HUDEP-2 (cell line): Measurements from ENCODE around the gene LIPC.

Source experiments
- DNase-seq, 76 experiments: peaks; one replicate each; lab custom pipeline; 2025; ENCODE audit not compliant: unreplicated experiment in 76 of 76; lab: John Stamatoyannopoulos, UW

Gene LIPC

GRCh38 chr15:58433597-58434333 lies 2.0 kb downstream of the LIPC start:
- no peak for DNase-seq

DNA sequence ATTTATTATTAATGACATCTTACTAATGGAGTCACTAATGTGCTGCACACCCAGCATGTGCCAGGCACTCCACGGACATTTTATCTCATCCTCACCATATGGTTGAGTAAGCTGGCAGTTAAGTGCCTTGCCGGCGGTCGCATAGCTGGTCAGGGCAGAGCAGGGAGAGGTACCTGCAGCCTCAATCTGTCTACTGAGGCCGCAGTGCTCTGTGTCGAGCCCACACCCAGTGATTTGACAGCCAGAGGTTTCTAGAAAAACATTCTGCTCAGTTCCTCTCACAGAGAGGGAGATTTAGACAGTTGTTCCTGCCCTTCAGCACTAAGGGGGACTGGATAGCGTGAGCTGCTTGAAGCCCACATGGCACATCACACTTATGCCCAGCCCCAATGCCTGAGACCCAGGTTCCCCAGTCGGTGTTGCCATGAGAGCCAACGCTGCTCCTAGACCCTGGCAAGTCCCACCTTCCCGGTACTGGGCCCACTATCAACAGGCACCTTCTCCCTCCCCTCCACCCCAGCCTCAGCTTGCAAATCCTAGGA lies 2.6 kb downstream of the LIPC start:
- peak in 3 of 76 experiments; percentile 17 to 35 (median 18) for DNase-seq

- DNase-seq: no peak
These were observed 4.8 kb downstream of the LIPC start for GRCh38 chr15:58436552-58436951.

GRCh38 chr15:58437531-58438105 lies 5.8 kb downstream of the LIPC start:
- DNase-seq: no peak

DNA sequence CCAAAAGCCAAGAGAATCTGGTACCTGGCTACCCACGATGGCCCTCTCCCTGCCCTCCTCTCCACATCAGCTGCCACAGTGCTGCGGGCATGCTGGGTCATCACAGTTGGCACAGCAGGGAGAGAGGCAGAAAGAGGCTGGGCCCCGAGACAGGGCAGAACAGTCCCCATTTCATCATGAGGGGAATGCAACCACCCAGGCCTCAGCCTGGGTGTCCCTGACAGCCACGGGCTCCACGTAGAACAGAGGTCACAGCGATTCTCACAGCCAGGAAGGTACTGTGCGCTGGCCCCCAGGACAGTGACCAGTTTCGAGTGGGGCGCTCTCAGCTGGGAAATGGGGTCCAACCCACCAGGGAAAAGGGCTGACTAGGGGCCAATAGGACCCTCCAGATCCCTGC lies 6.3 kb downstream of the LIPC start:
- no peak for DNase-seq

- peak in 38 of 76 experiments; percentile 2 to 60 (median 23) for DNase-seq
These were observed 7.2 kb downstream of the LIPC start for GRCh38 chr15:58438956-58439355.

- no peak for DNase-seq
These were observed 8.5 kb downstream of the LIPC start for GRCh38 chr15:58440158-58440910.

- no peak for DNase-seq
These were observed 9.1 kb downstream of the LIPC start for GRCh38 chr15:58440922-58441321.

DNA sequence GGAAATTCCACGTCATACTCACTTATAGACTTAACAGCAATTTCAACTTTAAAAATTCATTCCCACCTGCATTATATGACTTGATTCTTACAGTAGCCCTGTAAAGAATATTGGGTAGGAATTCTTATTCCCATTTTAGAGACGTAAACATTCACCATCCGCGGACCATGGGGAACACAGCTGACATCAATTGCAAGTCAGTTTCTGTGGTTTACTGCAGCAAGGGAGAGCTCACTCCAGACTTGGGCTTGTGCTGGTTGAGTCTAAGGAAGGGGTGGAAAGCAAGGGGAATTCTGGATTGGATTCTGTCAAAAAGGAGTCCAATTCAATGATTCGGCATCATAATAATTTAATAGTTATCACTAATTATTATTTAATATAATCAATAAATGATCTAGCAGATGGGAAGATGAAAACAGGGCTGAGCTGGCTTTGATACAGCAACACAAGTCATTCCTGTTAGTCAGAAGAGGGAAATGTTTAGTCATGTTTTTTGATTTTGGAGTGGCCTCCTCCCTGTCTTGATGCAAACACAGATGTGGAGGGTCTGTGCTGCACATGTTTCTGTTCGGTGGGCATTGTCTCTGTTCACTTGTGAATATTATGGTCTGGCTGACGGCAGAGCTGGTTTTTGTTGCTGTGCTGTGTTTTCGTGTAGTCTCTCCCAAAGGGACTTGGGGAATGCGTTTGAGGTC lies 9.7 kb downstream of the LIPC start:
- no peak for DNase-seq

- DNase-seq: no peak
These were observed 10.3 kb downstream of the LIPC start for GRCh38 chr15:58442122-58442521.

GRCh38 chr15:58443308-58443707 lies 11.5 kb downstream of the LIPC start:
- DNase-seq: no peak

DNA sequence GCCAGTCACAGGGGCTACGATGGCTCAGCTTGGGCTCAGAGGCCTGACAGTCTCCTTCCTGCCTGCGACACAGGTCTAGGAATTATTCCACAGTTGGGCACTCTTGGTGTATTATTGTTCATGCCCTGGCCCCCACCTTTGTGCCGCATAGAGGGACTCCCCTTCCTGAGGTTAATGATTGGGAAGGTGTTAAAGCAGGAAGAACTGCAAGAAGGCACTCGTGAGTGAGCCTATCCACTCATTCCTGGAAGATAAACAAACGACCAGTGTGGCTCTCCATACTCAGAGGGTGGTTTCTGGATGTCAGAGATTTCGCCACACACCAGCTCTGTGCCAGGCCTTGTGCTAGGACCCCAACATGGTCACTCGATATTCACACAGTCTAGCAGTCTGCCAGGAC lies 12.3 kb downstream of the LIPC start:
- no peak for DNase-seq

DNA sequence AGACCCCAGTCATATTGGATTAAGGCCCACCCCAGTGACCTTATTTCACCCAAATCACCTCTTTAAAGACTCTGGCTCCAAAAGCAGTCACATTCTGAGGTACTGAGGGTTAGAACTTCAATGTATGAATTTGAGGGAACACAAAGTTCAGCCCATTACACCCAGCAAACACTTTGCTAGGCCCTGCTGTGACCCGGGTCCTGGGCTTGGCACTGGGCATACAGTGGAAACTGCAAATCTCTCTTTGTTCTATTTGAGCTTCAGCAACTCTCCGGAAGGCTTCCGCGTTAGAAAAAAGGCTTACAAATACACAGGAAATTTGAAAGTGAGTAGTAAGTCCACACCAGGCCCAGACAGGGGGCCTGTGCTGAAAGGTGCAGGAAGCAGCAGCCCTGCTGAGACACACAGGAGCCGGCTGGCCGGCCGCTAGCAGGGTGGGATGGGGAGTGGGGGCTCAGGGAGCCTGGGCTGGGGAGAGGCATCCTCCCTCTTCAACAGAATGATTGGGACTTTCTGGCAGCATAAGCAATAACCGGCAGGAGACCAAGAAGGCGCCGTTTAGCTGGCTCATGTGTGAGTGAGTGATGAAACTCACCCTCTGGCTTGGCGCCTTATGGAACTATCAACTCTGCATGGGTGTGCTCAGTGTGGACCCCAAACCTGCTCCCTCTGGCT lies 13.0 kb downstream of the LIPC start:
- no peak for DNase-seq

DNA sequence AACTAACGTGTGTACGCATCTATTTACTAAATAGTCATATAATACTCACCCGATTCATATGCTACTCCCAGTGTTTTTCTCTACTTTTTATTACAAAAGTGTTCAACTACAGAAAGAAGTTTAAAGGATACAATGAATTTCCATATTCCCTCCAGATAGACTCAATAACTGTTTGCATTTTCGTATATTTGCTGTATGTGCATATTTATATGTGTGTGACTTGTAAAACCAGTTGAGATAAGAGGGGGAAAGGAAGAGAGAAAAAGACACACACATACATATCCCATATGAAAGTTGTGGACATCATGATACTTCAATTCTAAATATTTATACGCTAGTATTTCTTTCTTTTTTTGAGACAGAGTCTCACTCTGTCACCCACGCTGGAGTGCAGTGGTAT lies 14.1 kb downstream of the LIPC start:
- no peak for DNase-seq

DNA sequence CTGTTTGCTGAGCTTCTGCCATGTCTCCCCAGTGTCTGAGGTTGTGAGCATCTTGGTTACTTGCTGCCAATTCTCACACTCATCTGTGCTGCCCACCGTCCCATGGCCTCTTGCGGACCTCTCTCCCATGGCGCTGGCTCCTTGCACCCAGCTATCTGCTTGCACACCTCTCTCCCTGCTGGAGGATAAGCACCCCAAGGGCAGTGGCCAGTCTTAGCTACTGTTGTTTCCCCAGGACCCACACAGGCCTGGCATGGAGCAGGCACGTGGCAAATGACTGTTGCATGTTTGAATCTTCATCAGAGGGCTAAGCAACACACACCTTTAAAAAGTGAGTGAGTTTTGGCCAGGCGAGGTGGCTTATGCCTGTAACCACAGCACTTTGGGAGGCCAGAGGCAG lies 14.7 kb downstream of the LIPC start:
- no peak for DNase-seq

GRCh38 chr15:58447271-58448010 lies 15.7 kb downstream of the LIPC start:
- DNase-seq: no peak

GRCh38 chr15:58448331-58448730 lies 16.5 kb downstream of the LIPC start:
- no peak for DNase-seq

- DNase-seq: no peak
These were observed 17.1 kb downstream of the LIPC start for GRCh38 chr15:58448906-58449305.

DNA sequence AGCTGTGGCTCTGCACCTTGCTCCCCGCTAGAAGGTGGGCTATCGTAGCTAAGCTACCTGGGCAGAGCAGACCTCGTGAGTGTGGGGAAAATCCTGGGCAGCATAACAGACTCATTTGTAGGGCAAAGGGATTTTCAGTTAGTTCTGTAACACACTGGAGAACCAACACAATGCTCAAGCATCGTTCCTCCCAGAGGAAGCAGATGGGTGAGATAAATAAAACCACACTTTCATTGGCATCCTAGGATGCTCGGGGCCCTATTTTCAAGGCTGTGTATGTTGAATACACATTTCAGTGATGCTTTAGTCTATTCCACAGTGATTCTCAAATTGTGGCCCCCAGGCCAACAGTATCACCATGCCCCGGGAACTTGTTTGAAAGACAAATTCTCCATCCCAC lies 20.0 kb downstream of the LIPC start:
- no peak for DNase-seq

DNA sequence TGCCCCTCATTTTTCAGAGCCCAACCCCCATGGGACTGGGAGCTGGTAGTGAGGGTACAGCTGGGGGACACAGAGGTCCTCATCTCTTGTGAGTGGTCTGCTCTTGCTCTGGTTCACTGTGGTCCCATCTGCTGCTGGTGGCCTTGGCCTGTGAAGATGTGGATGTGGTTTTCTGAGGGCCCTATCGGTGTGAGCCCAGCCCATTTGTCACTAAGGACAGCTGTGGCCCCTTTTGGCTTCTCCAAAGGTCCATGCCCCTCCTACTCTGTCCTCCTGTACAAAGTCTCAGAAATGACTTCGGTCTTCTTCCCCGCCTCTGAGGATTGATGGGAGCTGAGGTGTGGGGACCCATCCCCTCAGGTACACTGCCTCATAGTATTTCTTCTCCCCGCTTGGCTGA lies 21.0 kb downstream of the LIPC start:
- no peak for DNase-seq
